Prostate gland (tissue), 2 donors: ENCODE measurements around the gene DACT3. TPM values are rescaled to one million over a fixed set of nuclear protein-coding genes. Genes with fewer than 3 reads are reported as not detected.

Source experiments
- DNase-seq: peaks from one replicate; pipeline ENCODE4 v3.0.0-alpha.2; 2019; ENCODE audit warnings: low spot score
- H3K27ac ChIP-seq, 2 donors: fragments of 200-600 bp; sonication (generic); 2 replicates each; pipeline ENCODE4 v1.5.1; 2017 to 2019
- H3K27me3 ChIP-seq: fragments of 200-600 bp; sonication (generic); replicated peaks from 2 replicates; pipeline ENCODE4 v1.5.1; 2019; ENCODE audit not compliant: insufficient read depth
- H3K36me3 ChIP-seq, 2 donors: fragments of 200-600 bp; sonication (generic); 1 replicate in 1 of 2; 2 replicates in 1 of 2; pipeline versions ENCODE4 v1.5.1 to v1.8.1; 2017 to 2019
- H3K4me1 ChIP-seq: fragments of 200-600 bp; sonication (generic); replicated peaks from 2 replicates; pipeline ENCODE4 v1.5.1; 2019
- H3K4me3 ChIP-seq, 2 donors: fragments of 200-600 bp; sonication (generic); 2 replicates each; pipeline ENCODE4 v1.5.1; 2017 to 2019
- H3K9me3 ChIP-seq: fragments of 200-600 bp; sonication (generic); 2 replicates; pipeline ENCODE4 v1.5.1; 2017
- CTCF ChIP-seq, 4 experiments: fragments of 200-600 bp in 2 of 4; fragments of 450-650 bp in 2 of 4; sonication (generic) in 2 of 4; IDR thresholded peaks; 1 replicate in 3 of 4; 2 replicates in 1 of 4; pipeline ENCODE4 v1.5.1; 2016 to 2019; ENCODE audit warnings: antibody characterized with exemption in 4 of 4, mild to moderate bottlenecking in 2 of 4, moderate library complexity in 2 of 4
- POLR2A ChIP-seq: fragments of 450-650 bp; IDR thresholded peaks from one replicate; pipeline ENCODE4 v1.6.1; 2016; ENCODE audit warnings: antibody characterized with exemption, mild to moderate bottlenecking
- POLR2AphosphoS5 ChIP-seq: sonication (generic); formaldehyde crosslinking; IDR thresholded peaks from one replicate; pipeline ENCODE4 v1.6.1; 2017; ENCODE audit warnings: antibody characterized with exemption
- WGBS: methylation state at CpG from one replicate; pipeline ENCODE4 v1.1.5; 2018; 5-methylcytosine and 5-hydroxymethylcytosine counted together
- intact Hi-C: fragments of 100-400 bp; cut with DNase I; formaldehyde crosslinking; loops from one replicate; pipeline ENCODE4 v1.14.2; 2022
- total RNA-seq, 2 donors: library from RNA; depleted of rRNA; stranded (reverse); fragments of >200 nt; gene quantifications; one replicate each; pipeline ENCODE4 v1.1.0, GENCODE V29; 2016

Gene DACT3
- total RNA-seq, 2 donors from 2014 or later: 8.6 to 28.1 TPM

DNA sequence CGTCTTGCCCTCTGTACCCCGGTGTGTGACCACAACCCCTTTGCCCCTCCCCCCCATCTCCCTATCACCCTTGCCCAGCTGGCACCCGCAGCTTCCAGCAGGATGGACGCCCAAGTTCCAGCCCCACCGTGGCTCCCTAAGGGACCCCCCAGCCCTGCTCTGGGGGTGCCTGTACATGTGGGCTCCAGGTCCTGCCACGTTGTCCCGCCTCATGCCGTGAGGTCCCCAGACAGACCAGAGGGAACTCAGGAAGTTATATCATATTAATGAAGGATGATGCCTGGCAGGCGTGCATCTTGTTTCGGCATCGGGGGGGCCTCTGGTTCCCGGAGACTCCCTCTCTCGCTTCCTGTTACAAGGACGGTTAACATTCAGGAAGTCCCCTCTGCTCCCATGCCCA, 34.5 kb downstream of the DACT3 start:
- Histone ChIP-seq H3K27ac (no peak overlapping the region), H3K27me3 (peaks cover 2% of the 10 kb centered on the region), H3K4me1 (no peaks in the 10 kb centered on the region), H3K4me3 (no peak overlapping the region), H3K9me3 (no peaks in the 10 kb centered on the region), H3K36me3 (no peaks in the 10 kb centered on the region)
- TF ChIP-seq CTCF (IDR thresholded peaks at IDR 0.05) (no peak), POLR2A (no peak), POLR2AphosphoS5 (no peak)
- WGBS: 83% methylated on average over 14 of the region's 14 CpGs
- DNase-seq: no peak
- intact Hi-C loops: no loop called here

- DNase-seq: no peak
- H3K36me3 ChIP-seq: no peaks in the 10 kb centered on the region
- H3K9me3 ChIP-seq: no peaks in the 10 kb centered on the region
- 90% methylated on average over 12 of the region's 12 CpGs for WGBS
- H3K27ac ChIP-seq: no peak overlapping the region
- intact Hi-C loops: no loop called here
- no peak overlapping the region for H3K4me3 ChIP-seq
- no peak for TF ChIP-seq POLR2AphosphoS5
- TF ChIP-seq POLR2A: no peak
- TF ChIP-seq CTCF (IDR thresholded peaks at IDR 0.05): no peak
- no peaks in the 10 kb centered on the region for H3K4me1 ChIP-seq
- H3K27me3 ChIP-seq: peaks cover 2% of the 10 kb centered on the region
These were observed 35.3 kb downstream of the DACT3 start for GRCh38 chr19:46625731-46626130.

DNA sequence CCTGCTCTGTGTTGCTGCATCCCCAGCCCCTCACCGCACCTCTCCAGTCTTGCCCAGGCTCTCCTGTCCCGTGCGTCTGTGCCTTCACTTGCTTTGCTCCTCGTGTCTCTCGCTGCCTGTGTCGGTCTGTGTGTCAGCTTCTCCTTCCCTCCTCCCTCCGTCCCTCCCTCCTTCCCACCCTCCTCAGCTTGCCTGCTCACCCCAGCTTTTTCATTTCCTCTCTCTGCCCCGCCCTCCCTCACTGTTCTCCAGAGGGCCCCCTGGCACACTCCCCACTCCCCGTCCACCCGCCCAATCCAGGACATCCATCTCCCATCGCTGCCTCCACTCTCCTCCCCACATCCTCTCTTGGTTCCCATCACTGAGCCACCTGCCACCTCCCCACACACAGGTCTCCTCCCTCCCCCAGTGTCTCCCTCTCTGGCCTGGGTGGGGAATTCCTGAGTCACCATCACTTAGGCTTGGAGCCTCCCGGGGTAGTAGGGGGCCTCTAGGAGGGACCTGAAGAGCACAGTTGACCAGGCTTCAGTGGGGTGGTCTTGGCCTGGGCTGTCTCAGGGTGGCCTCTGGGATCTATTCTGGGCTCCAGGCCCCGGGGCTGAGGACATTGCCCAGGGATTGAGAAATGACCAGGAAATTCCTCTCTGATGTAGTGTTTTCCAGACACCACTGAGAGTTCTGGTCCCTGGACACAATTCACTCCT, 35.9 kb downstream of the DACT3 start, which contains the start of gene PTGIR:
PTGIR (minus strand) TSS at position 132 of the 704 bp plus-strand sequence. CDS start 864 bp downstream, outside the sequence.
- H3K36me3 ChIP-seq: no peaks in the 10 kb centered on the region
- 26% methylated on average over 13 of the region's 13 CpGs for WGBS
- no peaks in the 10 kb centered on the region for H3K9me3 ChIP-seq
- no peak within 1 kb of the TSS for H3K27ac ChIP-seq
- no peaks in the 10 kb centered on the region for H3K4me1 ChIP-seq
- no peak within 1 kb of the TSS for H3K4me3 ChIP-seq
- no peaks in the 10 kb centered on the region for H3K27me3 ChIP-seq
- intact Hi-C loops: no loop called here
- no peak for DNase-seq
- no peak for TF ChIP-seq POLR2AphosphoS5
- no peak for TF ChIP-seq CTCF (IDR thresholded peaks at IDR 0.05)

DNA sequence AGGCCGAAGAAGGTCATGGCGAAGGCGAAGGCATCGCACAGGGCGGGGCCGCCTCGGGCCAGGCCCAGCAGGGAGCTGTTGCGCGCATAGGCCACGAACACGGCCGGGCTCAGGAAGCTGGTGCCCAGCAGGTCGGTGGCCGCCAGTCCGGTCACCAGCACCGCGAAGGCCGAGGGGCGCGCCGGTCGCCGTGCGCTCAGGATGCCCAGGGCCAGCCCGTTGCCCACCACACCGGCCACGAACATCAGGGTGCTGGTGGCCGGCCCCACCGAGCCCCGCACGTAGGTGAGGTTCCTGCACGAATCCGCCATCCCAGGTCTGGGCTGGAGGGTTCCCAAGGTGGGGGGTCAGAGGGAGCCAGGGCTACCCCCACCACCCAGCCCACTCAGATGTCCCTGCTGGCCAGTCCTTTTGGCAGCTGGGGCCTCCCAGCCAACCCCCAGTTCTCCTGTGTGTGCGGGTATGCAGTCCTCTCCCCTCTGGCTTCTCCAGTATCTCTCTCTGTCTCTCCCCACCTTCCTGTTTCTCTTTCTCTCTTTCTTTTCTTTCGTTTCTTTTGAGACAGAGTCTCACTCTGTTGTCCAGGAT, 37.0 kb downstream of the DACT3 start:
- Histone ChIP-seq H3K27ac (no peak overlapping the region), H3K9me3 (no peaks in the 10 kb centered on the region)

More for the DNA sequence above, 37.0 kb downstream of the DACT3 start:
- DNase-seq: no peak
- no peak for TF ChIP-seq POLR2A
- TF ChIP-seq CTCF (IDR thresholded peaks at IDR 0.05): no peak
- TF ChIP-seq POLR2AphosphoS5: no peak
- H3K36me3 ChIP-seq: no peaks in the 10 kb centered on the region
- intact Hi-C loops: no loop called here
- no peaks in the 10 kb centered on the region for H3K27me3 ChIP-seq
- H3K4me1 ChIP-seq: no peaks in the 10 kb centered on the region
- no peak overlapping the region for H3K4me3 ChIP-seq
- WGBS: 95% methylated on average over 35 of the region's 35 CpGs
